H1 (cell line): ENCODE data around the gene PCDHB10. TPM values are rescaled to one million over a fixed set of nuclear protein-coding genes. Genes with fewer than 3 reads are reported as not detected.
"Not testable (repeated sequence)": the region's sequence is repeated elsewhere in the genome, so short reads cannot be mapped to it uniquely, and the experiment has no call there.

Experiments used
- CTCF ChIA-PET: fragments of 300-600 bp; sonication (Branson Sonifier 250); formaldehyde crosslinking; loops from one replicate; lab custom pipeline; 2021; ENCODE audit not compliant: partially characterized antibody; lab: Charles Lee
- POLR2A ChIA-PET: fragments of 300-600 bp; sonication (Branson Sonifier 250); formaldehyde crosslinking; loops from one replicate; lab custom pipeline; 2021; ENCODE audit warnings: inconsistent platforms; ENCODE audit not compliant: partially characterized antibody; lab: Charles Lee
- DNase-seq, 2 experiments: peaks; one replicate each; pipeline versions ENCODE4 v3.0.0 to v3.0.0-alpha.2; 2010 to 2022; ENCODE audit warnings: low spot score in 2 of 2, low read depth in 1 of 2, mixed read lengths in 1 of 2
- FAIRE-seq: peaks from 2 replicates; lab custom pipeline; 2011; peaks lifted over from hg19 to GRCh38; lab: Jason Lieb, UNC
- H2AFZ ChIP-seq: 2 replicates; pipeline ENCODE4 v1.8.1; 2012; ENCODE audit warnings: low read length, inconsistent platforms
- H2AK5ac ChIP-seq: 2 replicates; pipeline ENCODE4 v1.6.1; 2013; ENCODE audit warnings: low read depth, low read length
- H2BK120ac ChIP-seq: replicated peaks from 2 replicates; pipeline ENCODE3; 2013; ENCODE audit warnings: low read depth, low read length, inconsistent platforms
- H2BK12ac ChIP-seq: 2 replicates; pipeline ENCODE4 v1.6.1; 2013; ENCODE audit warnings: low read depth, low read length
- H2BK15ac ChIP-seq: 2 replicates; pipeline ENCODE4 v1.6.1; 2013; ENCODE audit warnings: low read length
- H2BK20ac ChIP-seq: 2 replicates; pipeline ENCODE4 v1.6.1; 2013; ENCODE audit warnings: low read length
- H2BK5ac ChIP-seq: 2 replicates; pipeline ENCODE4 v1.6.1; 2013; ENCODE audit warnings: low read depth, low read length
- H3K14ac ChIP-seq: 2 replicates; pipeline ENCODE4 v1.6.1; 2013; ENCODE audit warnings: inconsistent platforms; ENCODE audit not compliant: insufficient read length
- H3K18ac ChIP-seq: 2 replicates; pipeline ENCODE4 v1.6.1; 2013; ENCODE audit warnings: low read length; ENCODE audit errors: extremely low read depth
- H3K23ac ChIP-seq: 2 replicates; pipeline ENCODE4 v1.6.1; 2013; ENCODE audit warnings: inconsistent platforms; ENCODE audit not compliant: insufficient read length
- H3K23me2 ChIP-seq: 2 replicates; pipeline ENCODE4 v1.6.1; 2013; ENCODE audit warnings: low read depth, low read length
- H3K27ac ChIP-seq: 2 replicates; pipeline ENCODE4 v1.6.1; 2011; ENCODE audit warnings: low read depth, low read length, inconsistent platforms
- H3K27me3 ChIP-seq, 4 experiments: replicated peaks in 1 of 4; 1 replicate in 1 of 4; 2 replicates in 3 of 4; pipeline versions ENCODE4 v1.6.1 to v1.8.1; 2011 to 2013; ENCODE audit warnings: low read length in 3 of 4, mild to moderate bottlenecking in 3 of 4, inconsistent platforms in 2 of 4, mixed read lengths in 2 of 4, moderate library complexity in 1 of 4; ENCODE audit not compliant: control insufficient read depth in 3 of 4, insufficient read depth in 3 of 4; ENCODE audit errors: extremely low read depth in 1 of 4
- H3K36me3 ChIP-seq, 4 experiments: 2 replicates each; pipeline versions ENCODE4 v1.6.1 to v1.8.1; 2011 to 2013; ENCODE audit warnings: mild to moderate bottlenecking in 4 of 4, low read length in 3 of 4, moderate library complexity in 2 of 4, control low read depth in 1 of 4, inconsistent platforms in 1 of 4; ENCODE audit not compliant: insufficient read depth in 4 of 4, control insufficient read depth in 2 of 4
- H3K4ac ChIP-seq: replicated peaks from 2 replicates; pipeline ENCODE3; 2013; ENCODE audit warnings: low read length, low read depth, mixed read lengths, inconsistent platforms; ENCODE audit not compliant: insufficient read length
- H3K4me1 ChIP-seq, 4 experiments: replicated peaks in 1 of 4; 1 replicate in 1 of 4; 2 replicates in 3 of 4; pipeline versions ENCODE4 v1.6.1 to v1.8.1; 2011 to 2013; ENCODE audit warnings: low read length in 3 of 4, inconsistent platforms in 2 of 4, mixed read lengths in 1 of 4; ENCODE audit not compliant: insufficient read depth in 4 of 4, control insufficient read depth in 3 of 4
- H3K4me2 ChIP-seq, 2 experiments: 2 replicates each; pipeline versions ENCODE4 v1.6.1 to v1.8.1; 2011 to 2013; ENCODE audit warnings: low read depth in 2 of 2, low read length in 2 of 2, control low read depth in 1 of 2, inconsistent platforms in 1 of 2, mild to moderate bottlenecking in 1 of 2; ENCODE audit not compliant: insufficient read depth in 1 of 2
- H3K4me3 ChIP-seq, 4 experiments: fragments of 200-600, 300-600 bp in 1 of 4; sonication (generic), shearing (Covaris generic), sonication (Bioruptor Twin) in 1 of 4; 2 replicates each; pipeline versions ENCODE4 v1.5.1 to v1.8.1; 2011 to 2016; ENCODE audit warnings: low read length in 4 of 4, low read depth in 3 of 4, control low read depth in 2 of 4, inconsistent platforms in 2 of 4, mild to moderate bottlenecking in 2 of 4, mixed read lengths in 1 of 4, moderate library complexity in 1 of 4; ENCODE audit not compliant: insufficient read depth in 2 of 4; ENCODE audit errors: extremely low read depth in 1 of 4
- H3K56ac ChIP-seq: replicated peaks from 2 replicates; pipeline ENCODE3; 2013; ENCODE audit warnings: low read depth, mild to moderate bottlenecking, mixed read lengths, low read length, inconsistent platforms; ENCODE audit not compliant: insufficient read length
- H3K79me1 ChIP-seq: 2 replicates; pipeline ENCODE4 v1.6.1; 2013; ENCODE audit warnings: low read depth, low read length, control low read depth
- H3K79me2 ChIP-seq, 2 experiments: 2 replicates each; pipeline versions ENCODE4 v1.6.1 to v1.8.1; 2012 to 2013; ENCODE audit warnings: low read length in 2 of 2, mild to moderate bottlenecking in 2 of 2, inconsistent platforms in 1 of 2; ENCODE audit not compliant: insufficient read depth in 2 of 2, control insufficient read depth in 1 of 2
- H3K9ac ChIP-seq, 4 experiments: replicated peaks in 1 of 4; 1 replicate in 1 of 4; 2 replicates in 3 of 4; pipeline versions ENCODE4 v1.6.1 to v1.8.1; 2011 to 2013; ENCODE audit warnings: low read depth in 3 of 4, low read length in 3 of 4, control low read depth in 2 of 4, mild to moderate bottlenecking in 2 of 4, moderate library complexity in 2 of 4, inconsistent platforms in 1 of 4; ENCODE audit errors: extremely low read depth in 1 of 4
- H3K9me3 ChIP-seq, 2 experiments: 2 replicates each; pipeline versions ENCODE4 v1.6.1 to v1.8.1; 2012 to 2013; ENCODE audit warnings: mild to moderate bottlenecking in 2 of 2, moderate library complexity in 2 of 2, control low read depth in 1 of 2, inconsistent platforms in 1 of 2, low read depth in 1 of 2, low read length in 1 of 2, mixed read lengths in 1 of 2; ENCODE audit not compliant: insufficient read depth in 2 of 2
- H4K20me1 ChIP-seq, 2 experiments: replicated peaks in 1 of 2; 2 replicates each; pipeline versions ENCODE3 to v1.8.1; 2011 to 2013; ENCODE audit warnings: inconsistent platforms in 2 of 2, low read length in 2 of 2, mild to moderate bottlenecking in 1 of 2; ENCODE audit not compliant: insufficient read depth in 2 of 2, control insufficient read depth in 1 of 2
- H4K5ac ChIP-seq: 2 replicates; pipeline ENCODE4 v1.6.1; 2013; ENCODE audit warnings: low read length, low read depth, mixed read lengths, inconsistent platforms; ENCODE audit not compliant: insufficient read length
- H4K8ac ChIP-seq: 2 replicates; pipeline ENCODE4 v1.8.0; 2013; ENCODE audit warnings: mild to moderate bottlenecking, moderate library complexity, low read length, inconsistent platforms; ENCODE audit not compliant: insufficient read depth; ENCODE audit errors: extremely low read depth
- H4K91ac ChIP-seq: replicated peaks from 2 replicates; pipeline ENCODE3; 2013; ENCODE audit warnings: low read length, mixed read lengths, inconsistent platforms; ENCODE audit not compliant: insufficient read length
- WGBS, 2 experiments: shearing (Covaris generic) in 1 of 2; methylation state at CpG; one replicate each; pipeline versions ENCODE4 v1.1.6 to v1.1.7; 2013 to 2015; ENCODE audit warnings: low lambda C conversion rate in 2 of 2, mixed read lengths in 2 of 2, inconsistent platforms in 1 of 2, low coverage in 1 of 2, missing lambda C conversion rate in 1 of 2; ENCODE audit not compliant: insufficient replicate concordance in 2 of 2, insufficient coverage in 1 of 2, insufficient read length in 1 of 2; ENCODE audit errors: extremely low coverage in 1 of 2, missing lambda C conversion rate in 1 of 2; 5-methylcytosine and 5-hydroxymethylcytosine counted together
- polyA plus RNA-seq, 7 experiments: library from polyadenylated mRNA; depleted of rRNA in 3 of 7; stranded (reverse) in 5 of 7; unstranded in 2 of 7; fragments of >200 nt in 5 of 7; fragments of 200-250 nt in 2 of 7; gene quantifications; 1 replicate in 5 of 7; 2 replicates in 1 of 7; 4 replicates in 1 of 7; pipeline versions ENCODE4 v1.2.1 to v1.2.3, GENCODE V29; 2011 to 2013; ENCODE audit warnings: missing spikeins in 2 of 7, mixed read lengths in 2 of 7
- total RNA-seq: library from RNA; stranded (reverse); fragmentation: NEBNext Ultra II Directional; extraction: Animal tissue kit (Norgen Biotek cat#: 25700); gene quantifications from 2 replicates; pipeline ENCODE4 v1.2.1, GENCODE V29; 2021

PCDHB10 gene
- total and polyA plus RNA-seq, 2 of the 8 experiments (the other 6 are each of a cell fraction or from before 2014, with no cell fraction given) = 1.3 to 1.8 TPM

DNA sequence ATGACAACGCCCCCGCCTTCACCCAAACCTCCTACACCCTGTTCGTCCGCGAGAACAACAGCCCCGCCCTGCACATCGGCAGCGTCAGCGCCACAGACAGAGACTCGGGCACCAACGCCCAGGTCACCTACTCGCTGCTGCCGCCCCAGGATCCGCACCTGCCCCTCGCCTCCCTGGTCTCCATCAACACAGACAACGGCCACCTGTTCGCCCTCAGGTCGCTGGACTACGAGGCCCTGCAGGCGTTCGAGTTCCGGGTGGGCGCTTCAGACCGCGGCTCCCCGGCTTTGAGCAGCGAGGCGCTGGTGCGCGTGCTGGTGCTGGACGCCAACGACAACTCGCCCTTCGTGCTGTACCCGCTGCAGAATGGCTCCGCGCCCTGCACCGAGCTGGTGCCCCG, 12.8 kb upstream of the PCDHB10 start:
- H4K20me1 ChIP-seq, FAIRE-seq, H3K27ac ChIP-seq, H4K5ac ChIP-seq, H3K18ac ChIP-seq, H3K27me3 ChIP-seq, H2AK5ac ChIP-seq, H3K4ac ChIP-seq, H2BK5ac ChIP-seq, H3K4me3 ChIP-seq, DNase-seq, H2BK15ac ChIP-seq, H4K8ac ChIP-seq, H3K56ac ChIP-seq, H3K4me2 ChIP-seq, H3K9ac ChIP-seq, H2BK120ac ChIP-seq, H3K36me3 ChIP-seq, H3K23me2 ChIP-seq, H4K91ac ChIP-seq, H3K4me1 ChIP-seq, H2BK12ac ChIP-seq, H3K9me3 ChIP-seq, H3K23ac ChIP-seq, H2BK20ac ChIP-seq, H3K14ac ChIP-seq, H2AFZ ChIP-seq, H3K79me1 ChIP-seq, H3K79me2 ChIP-seq: not testable (repeated sequence)
- ChIA-PET CTCF (interaction anchor here (1.2 to 2.8 kb wide), 2 partner anchors 7 to 12 kb away, joined by 5 to 21 read pairs; partner anchors contain the start of genes PCDHB10 and PCDHB9), POLR2A (interaction anchor here (0.9 kb wide), 1 partner anchor 8 kb away, joined by 3 read pairs; the partner anchor contains the start of gene PCDHB9)
- 100% methylated on average over 6 of the region's 39 CpGs; no CpG with 5 or more reads in 1 of the 2 experiments for WGBS, 2 experiments

- H3K18ac ChIP-seq, H3K4ac ChIP-seq, H2BK15ac ChIP-seq, H3K79me1 ChIP-seq, H3K9me3 ChIP-seq, H2BK5ac ChIP-seq, H3K9ac ChIP-seq, H4K20me1 ChIP-seq, H3K79me2 ChIP-seq, H3K56ac ChIP-seq, H3K27ac ChIP-seq, H3K14ac ChIP-seq, DNase-seq, FAIRE-seq, H3K4me3 ChIP-seq, H3K23me2 ChIP-seq, H2AK5ac ChIP-seq, H3K23ac ChIP-seq, H4K8ac ChIP-seq, H4K91ac ChIP-seq, H2BK120ac ChIP-seq, H2AFZ ChIP-seq, H3K4me2 ChIP-seq, H3K4me1 ChIP-seq, H4K5ac ChIP-seq, H2BK20ac ChIP-seq, H3K27me3 ChIP-seq, H3K36me3 ChIP-seq, H2BK12ac ChIP-seq, POLR2A ChIA-PET, CTCF ChIA-PET: not testable (repeated sequence)
- 93% methylated on average over 15 of the region's 32 CpGs; no CpG with 5 or more reads in 1 of the 2 experiments for WGBS, 2 experiments
These were observed 12.3 kb upstream of the PCDHB10 start for GRCh38 chr5:141179876-141180275.
